ENCODE measurements around the gene SRD5A1. TPM values are rescaled to one million over a fixed set of nuclear protein-coding genes. Genes with fewer than 3 reads are reported as not detected.

SRD5A1 gene
- total and polyA plus RNA-seq, 4 donors = 2.5 to 7.7 (median 4.7) TPM

GRCh38 chr5:6686915-6687409 lies 53.7 kb downstream of the SRD5A1 start:
- H3K9me3 ChIP-seq (ENCODE audit: control insufficient read depth, low read length) = no peaks in the 10 kb centered on the region
- no peak for ATAC-seq (ENCODE audit: low FRiP score)
- no peak for DNase-seq
- WGBS, 2 donors = 1% methylated on average over 22 of the region's 22 CpGs
- peak overlapping the region in 1 of 2 donors; percentile 31 for H3K4me3 ChIP-seq (ENCODE audit: low read length in 2 of 2)
- H3K36me3 ChIP-seq (ENCODE audit: control insufficient read depth in 1 of 2, insufficient read depth in 2 of 2, low read length in 1 of 2) = no peaks in the 10 kb centered on the region
- no peaks in the 10 kb centered on the region for H3K27me3 ChIP-seq (ENCODE audit: control insufficient read depth in 1 of 2, insufficient read depth in 2 of 2, low read length in 1 of 2)
- H3K27ac ChIP-seq (ENCODE audit: low read depth in 1 of 2, low read length in 2 of 2) = no peak overlapping the region
- H3K4me1 ChIP-seq (ENCODE audit: control insufficient read depth in 1 of 2, insufficient read depth in 2 of 2, low read length in 2 of 2) = no peaks in the 10 kb centered on the region
- intact Hi-C loops (cut with DNase I) = no loop called here

DNA sequence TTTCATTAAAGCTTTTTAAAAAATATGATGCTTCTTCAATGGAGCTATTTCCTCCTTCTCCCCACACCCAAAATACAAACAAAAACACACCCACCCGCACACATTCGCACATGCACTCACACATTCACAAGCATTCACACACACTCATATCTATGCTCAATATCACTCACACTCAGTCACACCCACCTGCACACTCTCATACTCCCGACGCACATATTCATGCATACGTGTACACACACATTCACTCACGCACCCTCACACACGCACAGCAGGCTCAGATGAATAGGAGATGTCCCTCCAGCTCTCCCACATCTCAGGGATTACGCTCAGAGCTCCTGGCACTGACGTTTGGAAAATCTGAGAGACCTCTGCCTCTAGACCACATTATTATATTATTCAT lies 54.3 kb downstream of the SRD5A1 start:
- Histone ChIP-seq H3K4me1 (ENCODE audit: control insufficient read depth in 1 of 2, insufficient read depth in 2 of 2, low read length in 2 of 2) (no peaks in the 10 kb centered on the region), H3K36me3 (ENCODE audit: control insufficient read depth in 1 of 2, insufficient read depth in 2 of 2, low read length in 1 of 2) (no peaks in the 10 kb centered on the region), H3K9me3 (ENCODE audit: control insufficient read depth, low read length) (no peaks in the 10 kb centered on the region), H3K27ac (ENCODE audit: low read depth in 1 of 2, low read length in 2 of 2) (no peak overlapping the region), H3K27me3 (ENCODE audit: control insufficient read depth in 1 of 2, insufficient read depth in 2 of 2, low read length in 1 of 2) (no peaks in the 10 kb centered on the region), H3K4me3 (ENCODE audit: low read length in 2 of 2) (no peak overlapping the region)
- intact Hi-C loops (cut with DNase I) = no loop called here
- DNase-seq (no peak), ATAC-seq (ENCODE audit: low FRiP score) (no peak)
- 71 to 79% methylated on average over 9 of the region's 9 CpGs for WGBS, 2 donors

DNA sequence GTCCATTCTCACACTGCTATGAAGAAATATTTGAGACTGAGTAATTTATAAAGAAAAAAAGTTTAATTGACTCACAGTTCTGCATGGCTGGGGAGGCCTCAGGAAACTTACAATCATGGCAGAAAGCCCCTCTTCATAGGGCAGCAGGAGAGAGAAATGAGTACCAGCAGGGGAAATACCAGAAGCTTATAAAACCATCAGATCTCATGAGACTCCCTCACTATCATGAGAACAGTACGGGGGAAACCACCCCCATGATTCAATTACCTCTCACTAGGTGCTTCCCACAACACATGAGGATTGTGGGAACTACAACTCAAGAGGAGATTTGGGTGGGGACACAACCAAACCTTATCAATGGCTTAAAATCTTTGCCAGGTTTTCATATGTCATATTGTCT lies 59.7 kb downstream of the SRD5A1 start:
- intact Hi-C loops (cut with DNase I) = no loop called here
- Histone ChIP-seq H3K9me3 (ENCODE audit: control insufficient read depth, low read length) (no peaks in the 10 kb centered on the region), H3K4me3 (ENCODE audit: low read length in 2 of 2) (no peak overlapping the region), H3K27me3 (ENCODE audit: control insufficient read depth in 1 of 2, insufficient read depth in 2 of 2, low read length in 1 of 2) (no peaks in the 10 kb centered on the region), H3K4me1 (ENCODE audit: control insufficient read depth in 1 of 2, insufficient read depth in 2 of 2, low read length in 2 of 2) (no peaks in the 10 kb centered on the region), H3K27ac (ENCODE audit: low read depth in 1 of 2, low read length in 2 of 2) (no peak overlapping the region), H3K36me3 (ENCODE audit: control insufficient read depth in 1 of 2, insufficient read depth in 2 of 2, low read length in 1 of 2) (no peaks in the 10 kb centered on the region)
- WGBS, 2 donors = 70 to 71% methylated on average over 1 of the region's 1 CpG
- no peak for DNase-seq
- ATAC-seq (ENCODE audit: low FRiP score) = no peak

GRCh38 chr5:6698696-6699095 lies 65.5 kb downstream of the SRD5A1 start:
- Histone ChIP-seq H3K36me3 (ENCODE audit: control insufficient read depth in 1 of 2, insufficient read depth in 2 of 2, low read length in 1 of 2) (no peaks in the 10 kb centered on the region), H3K27ac (ENCODE audit: low read depth in 1 of 2, low read length in 2 of 2) (no peak overlapping the region), H3K4me1 (ENCODE audit: control insufficient read depth in 1 of 2, insufficient read depth in 2 of 2, low read length in 2 of 2) (no peaks in the 10 kb centered on the region), H3K4me3 (ENCODE audit: low read length in 2 of 2) (no peak overlapping the region), H3K9me3 (ENCODE audit: control insufficient read depth, low read length) (no peaks in the 10 kb centered on the region), H3K27me3 (ENCODE audit: control insufficient read depth in 1 of 2, insufficient read depth in 2 of 2, low read length in 1 of 2) (no peaks in the 10 kb centered on the region)
- intact Hi-C loops (cut with DNase I) = no loop called here
- 72 to 75% methylated on average over 1 of the region's 1 CpG for WGBS, 2 donors
- no peak for ATAC-seq (ENCODE audit: low FRiP score)
- no peak for DNase-seq

DNA sequence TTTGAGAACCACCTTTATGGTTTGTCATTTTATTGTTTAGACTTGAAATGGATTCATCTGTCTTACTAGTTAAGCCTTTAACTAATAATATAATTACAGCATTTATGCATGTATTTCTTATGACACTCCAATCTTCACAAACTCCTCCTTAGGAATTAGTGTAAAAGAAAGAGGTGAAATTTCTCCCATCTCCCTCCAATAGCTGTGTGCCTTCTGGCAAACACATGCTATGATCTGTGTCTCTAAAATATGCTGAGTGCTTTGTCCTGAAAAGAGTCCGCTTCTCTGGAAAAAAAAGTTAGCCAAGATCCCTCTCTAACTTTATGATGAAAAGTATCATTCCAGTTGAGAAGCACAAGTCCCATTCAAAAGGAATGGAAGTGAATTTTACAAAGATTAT lies 66.1 kb downstream of the SRD5A1 start:
- ATAC-seq (ENCODE audit: low FRiP score) (no peak), DNase-seq (no peak)
- Histone ChIP-seq H3K4me1 (ENCODE audit: control insufficient read depth in 1 of 2, insufficient read depth in 2 of 2, low read length in 2 of 2) (no peaks in the 10 kb centered on the region), H3K9me3 (ENCODE audit: control insufficient read depth, low read length) (no peaks in the 10 kb centered on the region), H3K27ac (ENCODE audit: low read depth in 1 of 2, low read length in 2 of 2) (no peak overlapping the region), H3K27me3 (ENCODE audit: control insufficient read depth in 1 of 2, insufficient read depth in 2 of 2, low read length in 1 of 2) (no peaks in the 10 kb centered on the region), H3K4me3 (ENCODE audit: low read length in 2 of 2) (no peak overlapping the region), H3K36me3 (ENCODE audit: control insufficient read depth in 1 of 2, insufficient read depth in 2 of 2, low read length in 1 of 2) (no peaks in the 10 kb centered on the region)
- intact Hi-C loops (cut with DNase I) = no loop called here
- 8 to 11% methylated on average over 1 of the region's 1 CpG for WGBS, 2 donors

- Histone ChIP-seq H3K4me1 (ENCODE audit: control insufficient read depth in 1 of 2, insufficient read depth in 2 of 2, low read length in 2 of 2) (peaks cover 0 to 2% of the 10 kb centered on the region in 2 donors), H3K27me3 (ENCODE audit: control insufficient read depth in 1 of 2, insufficient read depth in 2 of 2, low read length in 1 of 2) (no peaks in the 10 kb centered on the region), H3K4me3 (ENCODE audit: low read length in 2 of 2) (no peak overlapping the region), H3K36me3 (ENCODE audit: control insufficient read depth in 1 of 2, insufficient read depth in 2 of 2, low read length in 1 of 2) (no peaks in the 10 kb centered on the region), H3K9me3 (ENCODE audit: control insufficient read depth, low read length) (no peaks in the 10 kb centered on the region), H3K27ac (ENCODE audit: low read depth in 1 of 2, low read length in 2 of 2) (no peak overlapping the region)
- no peak for DNase-seq
- 48 to 59% methylated on average over 11 of the region's 11 CpGs for WGBS, 2 donors
- ATAC-seq (ENCODE audit: low FRiP score) = no peak
- intact Hi-C loops (cut with DNase I) = loop anchor here in 1 of 2 donors (10.0 kb wide), 1 partner anchor 1275 kb away; the partner anchor contains the start of gene ICE1
Observed at GRCh38 chr5:6700074-6700684, 66.9 kb downstream of the SRD5A1 start.

- intact Hi-C loops (cut with DNase I) = loop anchor here in 1 of 2 donors (10.0 kb wide), 1 partner anchor 1276 kb away; the partner anchor contains the start of gene ICE1
- DNase-seq (no peak), ATAC-seq (ENCODE audit: low FRiP score) (no peak)
- 75 to 84% methylated on average over 12 of the region's 12 CpGs for WGBS, 2 donors
- Histone ChIP-seq H3K27ac (ENCODE audit: low read depth in 1 of 2, low read length in 2 of 2) (no peak overlapping the region), H3K27me3 (ENCODE audit: control insufficient read depth in 1 of 2, insufficient read depth in 2 of 2, low read length in 1 of 2) (no peaks in the 10 kb centered on the region), H3K36me3 (ENCODE audit: control insufficient read depth in 1 of 2, insufficient read depth in 2 of 2, low read length in 1 of 2) (no peaks in the 10 kb centered on the region), H3K4me3 (ENCODE audit: low read length in 2 of 2) (no peak overlapping the region), H3K4me1 (ENCODE audit: control insufficient read depth in 1 of 2, insufficient read depth in 2 of 2, low read length in 2 of 2) (peaks cover 0 to 3% of the 10 kb centered on the region in 2 donors), H3K9me3 (ENCODE audit: control insufficient read depth, low read length) (no peaks in the 10 kb centered on the region)
Observed at GRCh38 chr5:6700685-6701355, 67.6 kb downstream of the SRD5A1 start.

GRCh38 chr5:6701491-6701890 lies 68.3 kb downstream of the SRD5A1 start:
- intact Hi-C loops (cut with DNase I) = loop anchor here in 1 of 2 donors (10.0 kb wide), 1 partner anchor 1277 kb away; the partner anchor contains the start of gene ICE1
- H3K4me3 ChIP-seq (ENCODE audit: low read length in 2 of 2) = no peak overlapping the region
- no peak for ATAC-seq (ENCODE audit: low FRiP score)

DNA sequence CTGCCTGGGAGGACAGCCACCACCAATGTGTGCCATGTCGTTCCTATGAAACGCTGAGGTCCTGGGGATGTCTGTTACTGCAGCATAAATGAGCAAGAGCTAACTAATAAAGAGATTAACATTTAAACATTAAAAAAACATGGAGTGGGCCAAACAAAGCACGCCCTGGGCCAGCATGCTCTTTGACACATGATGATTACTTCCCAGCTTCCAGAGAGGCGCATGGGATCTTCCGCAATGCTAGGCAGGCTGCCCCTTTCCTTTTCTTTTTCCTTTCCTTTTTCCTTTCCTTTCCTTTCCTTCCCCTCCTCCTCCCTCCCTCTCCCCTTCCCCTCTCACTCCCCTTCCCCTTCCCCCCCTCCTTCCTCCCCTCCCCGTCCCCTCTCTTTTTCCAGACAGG lies 69.4 kb downstream of the SRD5A1 start:
- ATAC-seq (ENCODE audit: low FRiP score) = no peak
- no peak overlapping the region for H3K4me3 ChIP-seq (ENCODE audit: low read length in 2 of 2)
- no peaks in the 10 kb centered on the region for H3K27me3 ChIP-seq (ENCODE audit: control insufficient read depth in 1 of 2, insufficient read depth in 2 of 2, low read length in 1 of 2)
- peaks cover 0 to 3% of the 10 kb centered on the region in 2 donors for H3K4me1 ChIP-seq (ENCODE audit: control insufficient read depth in 1 of 2, insufficient read depth in 2 of 2, low read length in 2 of 2)
- intact Hi-C loops (cut with DNase I) = loop anchor here (1.0 to 10.0 kb wide), 2 partner anchors 18 to 1278 kb away; partner anchors contain the start of gene ICE1 (in 1 of the 2)
- no peaks in the 10 kb centered on the region for H3K9me3 ChIP-seq (ENCODE audit: control insufficient read depth, low read length)
- no peaks in the 10 kb centered on the region for H3K36me3 ChIP-seq (ENCODE audit: control insufficient read depth in 1 of 2, insufficient read depth in 2 of 2, low read length in 1 of 2)
- H3K27ac ChIP-seq (ENCODE audit: low read depth in 1 of 2, low read length in 2 of 2) = no peak overlapping the region
- WGBS, 2 donors = 96% methylated on average over 6 of the region's 6 CpGs
- no peak for DNase-seq

More at GRCh38 chr5:6701491-6701890, 68.3 kb downstream of the SRD5A1 start:
- Histone ChIP-seq H3K4me1 (ENCODE audit: control insufficient read depth in 1 of 2, insufficient read depth in 2 of 2, low read length in 2 of 2) (peaks cover 0 to 3% of the 10 kb centered on the region in 2 donors), H3K27me3 (ENCODE audit: control insufficient read depth in 1 of 2, insufficient read depth in 2 of 2, low read length in 1 of 2) (no peaks in the 10 kb centered on the region), H3K9me3 (ENCODE audit: control insufficient read depth, low read length) (no peaks in the 10 kb centered on the region), H3K27ac (ENCODE audit: low read depth in 1 of 2, low read length in 2 of 2) (no peak overlapping the region), H3K36me3 (ENCODE audit: control insufficient read depth in 1 of 2, insufficient read depth in 2 of 2, low read length in 1 of 2) (no peaks in the 10 kb centered on the region)
- 82 to 89% methylated on average over 12 of the region's 12 CpGs for WGBS, 2 donors
- no peak for DNase-seq
